Measurements from ENCODE around the gene WAC. TPM values are rescaled to one million over a fixed set of nuclear protein-coding genes. Genes with fewer than 3 reads are reported as not detected.
"Not testable (repeated sequence)": the region's sequence is repeated elsewhere in the genome, so short reads cannot be mapped to it uniquely, and the experiment has no call there.

Gene WAC
- total RNA-seq, 2 experiments from 2014 or later: 126 to 145 TPM

GRCh38 chr10:28505359-28505959 lies 27.5 kb upstream of the WAC start:
- ChIA-PET CTCF (no interaction called here), POLR2A (no interaction called here)
- Mint-ChIP-seq H3K4me3 (no peak overlapping the region), H3K4me1 (peaks cover 1% of the 10 kb centered on the region), H3K9me3 (no peaks in the 10 kb centered on the region), H3K27ac (no peak overlapping the region), H3K36me3 (ENCODE audit: low read depth) (no peaks in the 10 kb centered on the region), H3K27me3 (peaks cover 2% of the 10 kb centered on the region)
- DNase-seq: no peak

DNA sequence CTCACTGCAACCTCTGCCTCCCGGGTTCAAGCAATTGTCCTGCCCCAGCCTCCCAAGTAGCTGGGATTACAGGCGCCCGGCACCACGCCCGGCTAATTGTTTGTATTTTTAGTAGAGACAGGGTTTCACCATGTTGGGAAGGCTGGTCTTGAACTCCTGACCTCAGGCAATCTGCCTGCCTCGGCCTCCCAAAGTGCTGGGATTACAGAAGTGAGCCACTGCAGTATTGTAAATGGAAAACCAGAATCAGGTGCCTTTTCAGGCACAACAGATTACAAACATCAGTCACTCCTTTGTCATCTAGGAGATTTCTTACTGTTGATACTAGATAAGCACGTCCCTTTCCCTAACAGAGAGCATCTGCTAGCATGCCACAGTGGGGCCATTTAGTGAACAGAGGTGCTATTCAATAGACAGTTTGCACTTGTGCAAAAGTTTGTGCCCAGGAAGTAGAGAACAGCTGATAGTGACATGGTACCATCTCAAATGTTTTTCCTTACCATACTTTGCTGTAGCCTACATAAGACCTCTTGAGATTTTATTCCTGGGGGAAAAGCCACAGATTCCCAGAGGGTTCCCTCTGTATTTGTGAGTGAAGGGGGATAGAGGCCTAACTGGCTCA lies 24.5 kb upstream of the WAC start:
- Mint-ChIP-seq H3K4me3 (no peak overlapping the region), H3K4me1 (no peaks in the 10 kb centered on the region), H3K36me3 (ENCODE audit: low read depth) (no peaks in the 10 kb centered on the region), H3K27me3 (peaks cover 4% of the 10 kb centered on the region), H3K27ac (no peak overlapping the region), H3K9me3 (no peaks in the 10 kb centered on the region)
- CTCF ChIA-PET: no interaction called here
- DNase-seq: no peak
- POLR2A ChIA-PET: no interaction called here

GRCh38 chr10:28509286-28509685 lies 23.6 kb upstream of the WAC start:
- H3K36me3 Mint-ChIP-seq (ENCODE audit: low read depth): no peaks in the 10 kb centered on the region
- H3K27me3 Mint-ChIP-seq: peaks cover 9% of the 10 kb centered on the region
- no peaks in the 10 kb centered on the region for H3K9me3 Mint-ChIP-seq
- H3K27ac Mint-ChIP-seq: no peak overlapping the region
- POLR2A ChIA-PET: no interaction called here
- no peaks in the 10 kb centered on the region for H3K4me1 Mint-ChIP-seq
- no peak for DNase-seq
- no peak overlapping the region for H3K4me3 Mint-ChIP-seq
- CTCF ChIA-PET: no interaction called here

GRCh38 chr10:28514648-28515047 lies 18.3 kb upstream of the WAC start:
- Mint-ChIP-seq H3K27ac (no peak overlapping the region), H3K27me3 (peaks cover 22% of the 10 kb centered on the region), H3K4me1 (peaks cover 5% of the 10 kb centered on the region), H3K36me3 (ENCODE audit: low read depth) (no peaks in the 10 kb centered on the region), H3K9me3 (peaks cover 3% of the 10 kb centered on the region), H3K4me3 (no peak overlapping the region)
- ChIA-PET POLR2A (no interaction called here), CTCF (interaction anchor here (0.7 kb wide), 1 partner anchor 13 kb away, joined by 4 read pairs; no protein-coding TSS in a partner anchor)
- DNase-seq: no peak

GRCh38 chr10:28520346-28520745 lies 12.6 kb upstream of the WAC start:
- Mint-ChIP-seq H3K9me3 (peaks cover 19% of the 10 kb centered on the region), H3K36me3 (ENCODE audit: low read depth) (peaks cover 28% of the 10 kb centered on the region), H3K27ac (no peak overlapping the region), H3K27me3 (peaks cover 11% of the 10 kb centered on the region), H3K4me1 (peaks cover 13% of the 10 kb centered on the region), H3K4me3 (no peak overlapping the region)
- CTCF ChIA-PET: no interaction called here
- DNase-seq: no peak
- POLR2A ChIA-PET: no interaction called here

DNA sequence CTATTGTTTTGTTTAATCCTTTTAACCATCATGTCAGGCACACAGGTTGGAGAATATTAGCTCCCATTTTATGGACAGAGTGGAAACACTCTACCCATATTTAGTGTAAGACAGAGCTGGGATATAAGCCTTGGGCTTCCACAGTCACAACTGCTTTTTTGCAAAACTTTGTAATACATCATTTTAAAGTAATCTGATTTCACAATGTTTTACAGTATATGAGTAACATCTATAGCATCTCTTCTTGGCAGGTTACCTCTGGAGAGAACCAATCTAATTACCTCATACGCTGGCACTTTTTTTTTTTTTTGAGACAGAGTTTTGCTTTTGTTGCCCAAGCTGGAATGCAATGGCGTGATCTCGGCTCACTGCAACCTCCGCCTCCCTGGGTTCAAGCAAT lies 12.1 kb upstream of the WAC start:
- POLR2A ChIA-PET, DNase-seq, CTCF ChIA-PET, H3K27ac Mint-ChIP-seq, H3K27me3 Mint-ChIP-seq, H3K4me3 Mint-ChIP-seq: not testable (repeated sequence)
- Mint-ChIP-seq H3K36me3 (ENCODE audit: low read depth) (peaks cover 32% of the 10 kb centered on the region), H3K9me3 (peaks cover 21% of the 10 kb centered on the region), H3K4me1 (peaks cover 13% of the 10 kb centered on the region)

DNA sequence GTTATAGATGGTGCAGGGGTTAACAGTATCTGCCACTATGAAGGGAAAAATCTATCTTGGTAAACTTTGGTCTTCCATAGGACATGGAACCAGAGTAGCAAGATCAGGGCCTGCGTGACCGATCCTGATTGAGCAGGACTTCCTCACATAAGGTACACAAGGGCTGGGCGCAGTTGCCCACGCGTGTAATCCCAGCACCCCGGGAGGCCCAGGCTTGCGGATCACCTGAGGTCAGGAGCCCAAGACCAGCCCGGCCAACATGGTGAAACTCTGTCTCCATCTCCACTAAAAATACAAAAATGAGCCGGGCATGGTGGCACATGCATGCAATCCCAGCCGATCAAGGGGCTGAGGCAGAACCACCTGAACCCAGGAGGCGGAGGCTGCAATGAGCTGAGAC lies 11.0 kb upstream of the WAC start:
- H3K4me1 Mint-ChIP-seq: peaks cover 13% of the 10 kb centered on the region
- H3K4me3 Mint-ChIP-seq, DNase-seq, H3K27ac Mint-ChIP-seq, CTCF ChIA-PET, POLR2A ChIA-PET, H3K27me3 Mint-ChIP-seq: not testable (repeated sequence)
- peaks cover 40% of the 10 kb centered on the region for H3K36me3 Mint-ChIP-seq (ENCODE audit: low read depth)
- peaks cover 27% of the 10 kb centered on the region for H3K9me3 Mint-ChIP-seq

- CTCF ChIA-PET: no interaction called here
- peaks cover 24% of the 10 kb centered on the region for H3K9me3 Mint-ChIP-seq
- H3K36me3 Mint-ChIP-seq (ENCODE audit: low read depth): peaks cover 44% of the 10 kb centered on the region
- POLR2A ChIA-PET: no interaction called here
- no peaks in the 10 kb centered on the region for H3K27me3 Mint-ChIP-seq
- H3K27ac Mint-ChIP-seq: no peak overlapping the region
- H3K4me1 Mint-ChIP-seq: peaks cover 9% of the 10 kb centered on the region
- H3K4me3 Mint-ChIP-seq: no peak overlapping the region
- DNase-seq: no peak
These were observed 9.1 kb upstream of the WAC start for GRCh38 chr10:28523725-28524252.

DNA sequence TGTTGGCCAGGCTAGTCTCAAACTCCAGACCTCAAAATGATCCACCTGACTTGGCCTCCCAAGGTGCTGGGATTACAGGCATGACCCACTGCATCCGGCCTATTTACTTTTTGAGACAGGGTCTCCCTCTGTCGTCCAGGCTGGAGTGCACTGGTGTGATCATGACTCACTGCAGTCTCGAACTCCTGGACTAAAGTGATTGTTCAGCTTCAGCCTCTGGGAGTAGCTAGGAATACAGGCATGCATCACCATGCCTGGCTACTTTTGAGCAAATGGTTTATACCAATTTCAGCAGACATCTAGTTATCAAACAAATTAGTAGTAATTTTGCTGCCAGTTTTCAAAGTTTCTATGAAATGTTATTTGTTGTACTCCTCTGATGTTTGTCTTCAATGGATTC lies 2.2 kb upstream of the WAC start:
- ChIA-PET CTCF (no interaction called here), POLR2A (no interaction called here)
- peak overlapping the region; percentile 97 for H3K4me3 Mint-ChIP-seq
- peaks cover 7% of the 10 kb centered on the region for H3K9me3 Mint-ChIP-seq
- H3K27me3 Mint-ChIP-seq: no peaks in the 10 kb centered on the region
- DNase-seq: no peak
- H3K36me3 Mint-ChIP-seq (ENCODE audit: low read depth): peaks cover 51% of the 10 kb centered on the region
- H3K27ac Mint-ChIP-seq: peak overlapping the region; percentile 33
- H3K4me1 Mint-ChIP-seq: peaks cover 39% of the 10 kb centered on the region

DNA sequence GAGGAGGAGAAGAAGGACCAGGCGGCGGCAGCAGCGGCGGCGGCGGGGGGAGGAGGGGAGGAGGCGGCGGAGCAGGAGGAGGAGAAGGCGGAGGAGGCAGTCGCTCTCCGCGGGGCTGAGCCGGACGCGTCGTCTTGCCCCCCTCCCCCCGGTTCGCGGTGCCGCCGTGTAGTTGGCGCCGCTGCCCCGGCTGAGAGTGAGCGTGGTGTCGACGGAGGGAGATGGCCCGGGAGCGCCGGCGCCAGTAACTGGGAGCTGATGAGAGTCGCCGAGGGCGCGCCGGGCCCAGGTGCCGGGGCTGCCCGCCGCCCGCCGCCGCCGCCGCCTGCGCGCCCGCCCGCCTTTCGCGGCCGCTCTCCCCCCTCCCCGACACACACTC lies 257 bp downstream of the WAC start:
- H3K9me3 Mint-ChIP-seq: no peaks in the 10 kb centered on the region
- peak overlapping the region; percentile 97 for H3K4me3 Mint-ChIP-seq
- DNase-seq: no peak
- H3K4me1 Mint-ChIP-seq: peaks cover 59% of the 10 kb centered on the region
- CTCF ChIA-PET: interaction anchor here (1.7 kb wide), 1 partner anchor 12 kb away, joined by 5 read pairs; no protein-coding TSS in a partner anchor
- POLR2A ChIA-PET: no interaction called here
- peak overlapping the region; percentile 100 for H3K27ac Mint-ChIP-seq
- peaks cover 58% of the 10 kb centered on the region for H3K36me3 Mint-ChIP-seq (ENCODE audit: low read depth)
- no peaks in the 10 kb centered on the region for H3K27me3 Mint-ChIP-seq

GRCh38 chr10:28533571-28534304 lies 820 bp downstream of the WAC start:
- peak; percentile 74 for DNase-seq
- ChIA-PET POLR2A (no interaction called here), CTCF (interaction anchor here (0.9 to 1.7 kb wide), 2 partner anchors 12 to 24 kb away, joined by 3 to 5 read pairs; no protein-coding TSS in a partner anchor)
- Mint-ChIP-seq H3K36me3 (ENCODE audit: low read depth) (peaks cover 58% of the 10 kb centered on the region), H3K27ac (peak overlapping the region; percentile 95), H3K4me3 (peak overlapping the region; percentile 97), H3K27me3 (no peaks in the 10 kb centered on the region), H3K9me3 (no peaks in the 10 kb centered on the region), H3K4me1 (peaks cover 62% of the 10 kb centered on the region)

DNA sequence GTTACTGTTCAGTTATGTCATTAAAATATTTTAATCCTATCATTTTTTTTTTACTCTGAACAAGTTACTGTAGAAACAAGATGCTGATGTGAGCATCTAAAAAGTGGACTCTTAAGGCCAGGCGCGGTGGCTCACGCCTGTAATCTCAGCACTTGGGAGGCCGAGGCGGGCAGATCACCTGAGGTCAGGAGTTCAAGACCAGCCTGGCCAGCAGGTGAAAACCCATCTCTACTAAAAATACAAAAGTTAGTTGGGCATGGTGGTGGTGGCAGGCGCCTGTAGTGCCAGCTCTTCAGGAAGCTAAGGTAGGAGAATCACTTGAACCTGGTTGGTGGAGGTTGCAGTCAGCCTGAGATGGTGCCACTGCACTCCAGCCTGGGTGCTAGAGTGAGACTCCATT lies 2.9 kb downstream of the WAC start:
- Mint-ChIP-seq H3K27ac (no peak overlapping the region), H3K27me3 (no peaks in the 10 kb centered on the region), H3K36me3 (ENCODE audit: low read depth) (peaks cover 57% of the 10 kb centered on the region), H3K9me3 (no peaks in the 10 kb centered on the region), H3K4me1 (peaks cover 56% of the 10 kb centered on the region), H3K4me3 (peak overlapping the region; percentile 22)
- CTCF ChIA-PET: no interaction called here
- DNase-seq: no peak
- POLR2A ChIA-PET: no interaction called here

- peaks cover 69% of the 10 kb centered on the region for H3K36me3 Mint-ChIP-seq (ENCODE audit: low read depth)
- no peaks in the 10 kb centered on the region for H3K27me3 Mint-ChIP-seq
- ChIA-PET CTCF (interaction anchor here (0.6 to 0.9 kb wide), 3 partner anchors 12 to 1222 kb away, joined by 3 to 7 read pairs (median 5); no protein-coding TSS in a partner anchor), POLR2A (no interaction called here)
- H3K4me3 Mint-ChIP-seq: no peak overlapping the region
- no peak for DNase-seq
- no peaks in the 10 kb centered on the region for H3K9me3 Mint-ChIP-seq
- H3K27ac Mint-ChIP-seq: no peak overlapping the region
- peaks cover 67% of the 10 kb centered on the region for H3K4me1 Mint-ChIP-seq
These were observed 5.7 kb downstream of the WAC start for GRCh38 chr10:28538595-28538994.
